Activated naive CD8-positive, alpha-beta T cell treated with anti-CD3 and anti-CD28 coated beads, Interleukin-2, amount 10 ng/mL, durations not matched to agents 7 days and 5 days (primary cell): ENCODE data around the gene PRKG2. TPM values are rescaled to one million over a fixed set of nuclear protein-coding genes. Genes with fewer than 3 reads are reported as not detected.

Source experiments
- ATAC-seq: fragments of 150-1000 bp; cut with Tn5 transposase; one replicate; pipeline ENCODE4 v1.10.0; 2021; ENCODE audit warnings: low read depth, moderate library complexity
- POLR2A ChIA-PET: fragments of 350-600 bp; sonication (Branson Sonifier 250); formaldehyde crosslinking; loops from one replicate; lab custom pipeline; 2021; ENCODE audit warnings: antibody characterized with exemption; lab: Charles Lee
- DNase-seq: peaks from one replicate; pipeline ENCODE4 v3.0.0; 2021
- H3K27ac Mint-ChIP-seq: one replicate; pipeline ENCODE4 v1.8.0; 2022; ENCODE audit warnings: mild to moderate bottlenecking, mixed read lengths
- H3K27me3 Mint-ChIP-seq: one replicate; pipeline ENCODE4 v1.8.0; 2022; ENCODE audit warnings: mild to moderate bottlenecking, moderate library complexity, mixed read lengths
- H3K36me3 Mint-ChIP-seq: one replicate; pipeline ENCODE4 v1.8.0; 2021; ENCODE audit warnings: mild to moderate bottlenecking, mixed read lengths
- H3K4me1 Mint-ChIP-seq: one replicate; pipeline ENCODE4 v1.8.0; 2021; ENCODE audit warnings: mixed read lengths
- H3K4me3 Mint-ChIP-seq: one replicate; pipeline ENCODE4 v1.8.0; 2022; ENCODE audit warnings: mild to moderate bottlenecking, moderate library complexity, mixed read lengths
- H3K9me3 Mint-ChIP-seq: one replicate; pipeline ENCODE4 v1.8.0; 2021; ENCODE audit warnings: mixed read lengths
- total RNA-seq, 2 experiments: library from RNA; stranded (reverse); gene quantifications; one replicate each; pipeline ENCODE4 v1.2.3, GENCODE V29; 2021

PRKG2 gene
- total RNA-seq, 2 experiments from 2014 or later: 1.1 to 1.2 TPM

DNA sequence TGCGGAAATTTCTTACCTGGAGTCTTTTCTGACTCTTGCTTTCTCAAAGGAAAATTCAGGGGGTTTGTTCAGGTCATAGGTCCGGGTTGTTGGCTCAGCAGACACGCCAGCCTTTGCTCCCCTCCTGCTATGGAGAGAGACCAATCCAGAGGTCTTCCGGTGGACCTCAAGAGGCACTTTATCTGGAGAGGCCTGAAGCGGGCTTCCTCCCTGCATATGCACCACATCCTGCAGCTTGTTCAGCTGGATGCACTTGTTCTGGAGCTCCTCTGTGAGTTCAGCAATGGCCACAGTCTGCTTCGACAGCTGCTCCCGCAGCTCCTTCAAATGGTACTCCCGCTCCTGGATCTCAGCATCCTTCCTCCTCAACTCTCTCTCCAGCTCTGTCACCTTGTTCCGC lies 10.5 kb downstream of the PRKG2 start:
- H3K4me3 Mint-ChIP-seq: no peak overlapping the region
- POLR2A ChIA-PET: no interaction called here

GRCh38 chr4:81199831-81200230 lies 15.2 kb downstream of the PRKG2 start:
- POLR2A ChIA-PET: no interaction called here
- ATAC-seq: no peak
- H3K27me3 Mint-ChIP-seq: peaks cover 2% of the 10 kb centered on the region

More for the DNA sequence above, 10.5 kb downstream of the PRKG2 start:
- peaks cover 2% of the 10 kb centered on the region for H3K27me3 Mint-ChIP-seq
- no peaks in the 10 kb centered on the region for H3K36me3 Mint-ChIP-seq
- DNase-seq (no peak), ATAC-seq (no peak)
- H3K27ac Mint-ChIP-seq: no peak overlapping the region
- no peaks in the 10 kb centered on the region for H3K9me3 Mint-ChIP-seq
- no peaks in the 10 kb centered on the region for H3K4me1 Mint-ChIP-seq

DNA sequence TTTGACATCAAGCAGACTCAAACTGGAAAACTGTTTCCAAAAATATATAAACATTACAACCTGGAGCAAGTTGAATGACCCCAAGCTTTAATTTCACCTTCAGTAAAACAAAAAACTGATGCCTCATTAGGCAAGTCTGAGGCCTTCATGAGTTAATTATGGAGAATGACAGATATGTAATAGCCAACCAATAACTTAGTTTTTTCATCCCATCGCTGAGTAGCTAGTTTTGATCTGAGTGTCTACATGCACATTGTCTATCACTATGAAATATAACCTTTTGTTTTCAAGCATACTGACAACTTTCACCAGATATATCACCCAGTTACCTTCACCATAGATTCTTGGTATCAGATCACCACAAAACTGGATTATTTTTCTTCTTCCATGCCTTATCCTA lies 16.4 kb downstream of the PRKG2 start:
- no peaks in the 10 kb centered on the region for H3K9me3 Mint-ChIP-seq
- no peak overlapping the region for H3K4me3 Mint-ChIP-seq
- H3K36me3 Mint-ChIP-seq: no peaks in the 10 kb centered on the region
- POLR2A ChIA-PET: no interaction called here
- DNase-seq: no peak
- H3K4me1 Mint-ChIP-seq: no peaks in the 10 kb centered on the region
- peaks cover 2% of the 10 kb centered on the region for H3K27me3 Mint-ChIP-seq
- H3K27ac Mint-ChIP-seq: no peak overlapping the region
- no peak for ATAC-seq

More at GRCh38 chr4:81199831-81200230, 15.2 kb downstream of the PRKG2 start:
- Mint-ChIP-seq H3K4me1 (no peaks in the 10 kb centered on the region), H3K9me3 (no peaks in the 10 kb centered on the region), H3K27ac (no peak overlapping the region), H3K4me3 (no peak overlapping the region), H3K36me3 (no peaks in the 10 kb centered on the region)
- no peak for DNase-seq

DNA sequence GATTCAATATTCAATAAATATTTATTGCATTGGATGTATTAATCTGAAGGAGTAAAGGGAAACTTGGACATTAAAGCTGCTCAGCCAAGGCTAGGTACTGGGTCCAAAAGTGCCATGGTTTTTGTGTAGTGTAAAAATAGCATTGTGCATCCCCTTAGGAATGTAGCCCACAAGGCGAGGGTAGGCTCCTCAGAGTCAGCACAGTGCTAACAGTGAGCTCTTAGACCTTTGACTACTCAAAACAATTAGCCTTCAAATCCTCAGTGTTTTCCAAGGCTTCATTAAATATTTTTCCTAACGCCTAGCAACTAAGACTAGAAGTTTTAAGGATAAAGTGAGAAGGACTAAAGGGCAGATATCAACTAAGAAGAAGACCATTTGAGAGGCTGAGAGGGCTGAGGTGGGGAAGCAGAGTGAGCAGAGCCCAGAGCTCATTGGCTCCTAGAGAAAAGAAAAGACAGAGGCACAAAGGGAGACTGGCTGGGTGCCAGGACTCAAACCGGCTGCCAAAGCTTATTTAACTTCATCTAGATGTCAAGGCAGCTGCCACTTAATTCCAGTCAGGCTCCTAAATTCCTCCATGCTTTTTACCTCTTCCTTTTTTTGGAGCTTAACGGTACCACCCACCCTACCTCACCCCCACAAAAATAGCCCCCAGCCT lies 17.0 kb downstream of the PRKG2 start:
- ATAC-seq (no peak), DNase-seq (no peak)
- Mint-ChIP-seq H3K27me3 (peaks cover 2% of the 10 kb centered on the region), H3K4me3 (no peak overlapping the region), H3K27ac (no peak overlapping the region), H3K4me1 (no peaks in the 10 kb centered on the region), H3K36me3 (no peaks in the 10 kb centered on the region), H3K9me3 (no peaks in the 10 kb centered on the region)
- POLR2A ChIA-PET: no interaction called here

GRCh38 chr4:81196126-81196650 lies 18.8 kb downstream of the PRKG2 start:
- no peak for DNase-seq
- POLR2A ChIA-PET: no interaction called here
- H3K4me1 Mint-ChIP-seq: no peaks in the 10 kb centered on the region
- no peak overlapping the region for H3K27ac Mint-ChIP-seq
- peaks cover 2% of the 10 kb centered on the region for H3K27me3 Mint-ChIP-seq
- H3K36me3 Mint-ChIP-seq: no peaks in the 10 kb centered on the region
- ATAC-seq: no peak
- peaks cover 1% of the 10 kb centered on the region for H3K9me3 Mint-ChIP-seq
- no peak overlapping the region for H3K4me3 Mint-ChIP-seq

GRCh38 chr4:81195475-81195874 lies 19.5 kb downstream of the PRKG2 start:
- Mint-ChIP-seq H3K4me1 (no peaks in the 10 kb centered on the region), H3K4me3 (no peak overlapping the region), H3K36me3 (no peaks in the 10 kb centered on the region), H3K27ac (no peak overlapping the region), H3K27me3 (peaks cover 2% of the 10 kb centered on the region), H3K9me3 (peaks cover 2% of the 10 kb centered on the region)
- no peak for ATAC-seq
- no peak for DNase-seq
- POLR2A ChIA-PET: no interaction called here

DNA sequence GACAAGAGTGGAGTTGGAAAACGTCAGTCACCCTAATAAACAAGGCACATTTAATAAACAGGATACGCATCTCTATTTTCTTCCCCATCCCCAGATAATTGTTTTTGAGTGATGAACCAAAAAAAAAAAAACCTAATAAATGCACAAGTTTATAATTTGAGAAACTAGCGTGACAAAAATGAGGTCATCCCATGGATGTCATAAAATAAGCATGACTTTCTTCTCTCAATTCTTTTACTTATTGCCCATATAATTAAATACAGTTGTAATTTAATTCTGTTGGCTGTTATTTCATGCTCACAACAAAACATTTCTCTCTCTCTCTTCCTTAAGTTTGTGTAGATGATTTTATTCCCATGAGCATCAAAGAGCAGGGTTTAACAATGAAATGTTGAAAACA lies 20.7 kb downstream of the PRKG2 start:
- no peaks in the 10 kb centered on the region for H3K36me3 Mint-ChIP-seq
- ATAC-seq (no peak), DNase-seq (no peak)
- no peak overlapping the region for H3K4me3 Mint-ChIP-seq
- peaks cover 2% of the 10 kb centered on the region for H3K9me3 Mint-ChIP-seq
- no peaks in the 10 kb centered on the region for H3K4me1 Mint-ChIP-seq
- H3K27ac Mint-ChIP-seq: no peak overlapping the region
- H3K27me3 Mint-ChIP-seq: peaks cover 2% of the 10 kb centered on the region
- POLR2A ChIA-PET: no interaction called here

DNA sequence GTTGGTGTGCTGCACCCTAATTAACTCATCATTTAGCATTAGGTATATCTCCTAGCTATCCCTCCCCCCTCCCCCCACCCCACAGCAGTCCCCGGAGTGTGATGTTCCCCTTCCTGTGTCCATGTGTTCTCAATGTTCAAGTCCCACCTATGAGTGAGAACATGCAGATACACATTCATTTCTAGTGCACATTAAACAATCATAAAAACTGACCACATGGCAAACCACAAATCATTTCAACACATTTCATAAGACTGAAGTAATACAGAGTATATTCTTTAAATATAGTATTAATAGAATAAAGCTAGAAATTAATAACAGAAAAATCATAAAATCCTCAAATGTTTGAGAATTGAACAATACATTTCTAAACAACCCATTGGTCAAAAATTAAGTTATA lies 34.1 kb downstream of the PRKG2 start:
- Mint-ChIP-seq H3K4me1 (no peaks in the 10 kb centered on the region), H3K36me3 (no peaks in the 10 kb centered on the region)
- POLR2A ChIA-PET: no interaction called here

GRCh38 chr4:81179326-81179725 lies 35.7 kb downstream of the PRKG2 start:
- POLR2A ChIA-PET: no interaction called here
- Mint-ChIP-seq H3K27ac (no peak overlapping the region), H3K4me3 (no peak overlapping the region), H3K36me3 (no peaks in the 10 kb centered on the region), H3K27me3 (no peaks in the 10 kb centered on the region), H3K4me1 (no peaks in the 10 kb centered on the region), H3K9me3 (no peaks in the 10 kb centered on the region)
- DNase-seq (no peak), ATAC-seq (no peak)

More for the DNA sequence above, 34.1 kb downstream of the PRKG2 start:
- ATAC-seq (no peak), DNase-seq (no peak)
- H3K27me3 Mint-ChIP-seq: no peaks in the 10 kb centered on the region
- H3K4me3 Mint-ChIP-seq: no peak overlapping the region
- no peak overlapping the region for H3K27ac Mint-ChIP-seq
- H3K9me3 Mint-ChIP-seq: no peaks in the 10 kb centered on the region

- Mint-ChIP-seq H3K27me3 (peaks cover 2% of the 10 kb centered on the region), H3K4me1 (no peaks in the 10 kb centered on the region), H3K36me3 (no peaks in the 10 kb centered on the region), H3K9me3 (no peaks in the 10 kb centered on the region), H3K4me3 (no peak overlapping the region), H3K27ac (no peak overlapping the region)
- POLR2A ChIA-PET: no interaction called here
- DNase-seq: no peak
- ATAC-seq: no peak
These were observed 41.8 kb downstream of the PRKG2 start for GRCh38 chr4:81173213-81173612.

- peaks cover 3% of the 10 kb centered on the region for H3K9me3 Mint-ChIP-seq
- POLR2A ChIA-PET: no interaction called here
- peaks cover 2% of the 10 kb centered on the region for H3K27me3 Mint-ChIP-seq
- no peaks in the 10 kb centered on the region for H3K4me1 Mint-ChIP-seq
- no peaks in the 10 kb centered on the region for H3K36me3 Mint-ChIP-seq
- no peak overlapping the region for H3K4me3 Mint-ChIP-seq
- ATAC-seq: no peak
- H3K27ac Mint-ChIP-seq: no peak overlapping the region
- DNase-seq: no peak
These were observed 48.4 kb downstream of the PRKG2 start for GRCh38 chr4:81166458-81167160.

DNA sequence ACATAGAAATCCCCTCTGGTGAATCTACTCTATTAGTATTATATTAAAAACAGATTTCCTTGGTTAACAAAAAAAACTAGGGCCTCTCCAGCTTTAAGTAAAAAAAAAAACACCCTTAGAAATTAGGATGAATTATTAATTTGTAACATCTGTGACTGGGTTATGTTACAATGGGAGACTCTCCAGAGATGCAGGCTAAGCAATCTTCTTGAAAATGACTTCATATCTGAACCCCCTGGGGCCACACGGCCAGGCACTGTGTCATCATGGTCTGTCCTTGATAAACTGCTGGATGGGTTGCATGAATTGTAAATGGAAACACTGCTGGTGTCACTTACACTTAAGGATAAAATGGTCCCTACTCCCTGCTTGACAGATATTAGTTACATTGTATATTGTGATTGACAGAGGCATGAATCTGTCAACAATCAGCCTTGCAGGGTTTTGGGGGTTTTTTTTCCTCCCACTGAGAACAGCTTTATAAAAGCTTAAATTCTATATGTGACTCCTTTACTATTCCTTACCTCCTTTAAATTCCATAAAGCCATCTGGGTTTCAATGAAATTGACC lies 49.1 kb downstream of the PRKG2 start:
- Mint-ChIP-seq H3K4me3 (no peak overlapping the region), H3K36me3 (no peaks in the 10 kb centered on the region), H3K9me3 (peaks cover 3% of the 10 kb centered on the region), H3K27ac (no peak overlapping the region), H3K4me1 (no peaks in the 10 kb centered on the region), H3K27me3 (peaks cover 2% of the 10 kb centered on the region)
- no peak for ATAC-seq
- POLR2A ChIA-PET: no interaction called here
- no peak for DNase-seq

- Mint-ChIP-seq H3K9me3 (peaks cover 3% of the 10 kb centered on the region), H3K4me3 (no peak overlapping the region), H3K27ac (no peak overlapping the region), H3K4me1 (no peaks in the 10 kb centered on the region), H3K36me3 (no peaks in the 10 kb centered on the region), H3K27me3 (peaks cover 2% of the 10 kb centered on the region)
- ATAC-seq (no peak), DNase-seq (no peak)
- POLR2A ChIA-PET: no interaction called here
These were observed 50.2 kb downstream of the PRKG2 start for GRCh38 chr4:81164623-81165416.
